ENCODE results near the gene TXNRD2. TPM values are rescaled to one million over a fixed set of nuclear protein-coding genes. Genes with fewer than 3 reads are reported as not detected.

Gene TXNRD2
- total RNA-seq = 28.7 and 34.3 TPM in 2 replicates
- polyA plus RNA-seq (2012) = 43.6 TPM

DNA sequence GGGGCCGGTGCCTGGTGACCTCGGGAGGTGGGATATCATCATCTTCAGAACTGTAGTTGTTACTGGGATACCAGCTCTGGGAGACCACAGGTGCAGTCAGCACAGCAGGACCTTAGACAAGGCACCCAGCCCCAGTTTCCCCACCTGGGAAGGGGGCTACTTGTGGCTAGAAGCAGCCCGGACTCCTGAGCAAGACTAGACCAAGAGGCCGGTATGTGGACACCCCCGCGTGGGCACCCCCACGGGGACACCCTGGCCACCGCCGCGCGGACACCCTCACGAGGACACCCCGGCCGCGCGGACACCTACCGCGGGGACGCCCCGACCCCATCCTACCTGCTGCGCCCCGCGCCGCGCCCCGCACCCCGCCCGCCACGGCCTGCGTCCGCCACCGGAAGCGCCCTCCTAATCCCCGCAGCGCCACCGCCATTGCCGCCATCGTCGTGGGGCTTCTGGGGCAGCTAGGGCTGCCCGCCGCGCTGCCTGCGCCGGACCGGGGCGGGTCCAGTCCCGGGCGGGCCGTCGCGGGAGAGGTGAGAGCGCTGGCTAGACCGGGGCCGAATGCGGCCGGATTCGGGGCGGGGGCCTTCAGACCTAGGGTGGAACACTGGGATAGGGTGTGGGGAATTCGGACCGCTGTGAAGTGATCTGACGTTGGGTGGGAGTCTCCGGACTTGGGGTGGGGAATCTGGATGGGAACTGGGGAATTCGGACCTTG is at the start of gene TXNRD2, which contains the start of gene COMT:
TSS of gene TXNRD2 (minus strand) at position 454 of the 718 bp plus-strand sequence. CDS start at position 439, 15 bp downstream.
TSS of gene COMT (plus strand) at position 408 of the 718 bp plus-strand sequence. CDS start 20,755 bp downstream, outside the sequence.
- peak; percentile 76 for DNase-seq (ENCODE audit: low read depth)

DNA sequence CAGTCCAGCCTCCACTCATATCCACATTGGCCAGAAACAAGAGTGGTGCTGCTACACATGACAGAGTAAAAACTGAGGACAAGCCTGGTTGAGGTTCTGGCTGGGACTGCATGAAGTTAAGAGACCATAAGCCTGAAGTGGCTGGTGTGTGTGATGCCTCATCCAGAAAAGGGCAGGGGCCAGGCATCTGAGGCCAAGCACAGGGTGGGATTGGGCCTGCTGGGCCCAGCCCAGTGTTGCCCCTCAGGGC is 49.7 kb upstream of the TXNRD2 start:
- DNase-seq (ENCODE audit: low read depth) = no peak

DNA sequence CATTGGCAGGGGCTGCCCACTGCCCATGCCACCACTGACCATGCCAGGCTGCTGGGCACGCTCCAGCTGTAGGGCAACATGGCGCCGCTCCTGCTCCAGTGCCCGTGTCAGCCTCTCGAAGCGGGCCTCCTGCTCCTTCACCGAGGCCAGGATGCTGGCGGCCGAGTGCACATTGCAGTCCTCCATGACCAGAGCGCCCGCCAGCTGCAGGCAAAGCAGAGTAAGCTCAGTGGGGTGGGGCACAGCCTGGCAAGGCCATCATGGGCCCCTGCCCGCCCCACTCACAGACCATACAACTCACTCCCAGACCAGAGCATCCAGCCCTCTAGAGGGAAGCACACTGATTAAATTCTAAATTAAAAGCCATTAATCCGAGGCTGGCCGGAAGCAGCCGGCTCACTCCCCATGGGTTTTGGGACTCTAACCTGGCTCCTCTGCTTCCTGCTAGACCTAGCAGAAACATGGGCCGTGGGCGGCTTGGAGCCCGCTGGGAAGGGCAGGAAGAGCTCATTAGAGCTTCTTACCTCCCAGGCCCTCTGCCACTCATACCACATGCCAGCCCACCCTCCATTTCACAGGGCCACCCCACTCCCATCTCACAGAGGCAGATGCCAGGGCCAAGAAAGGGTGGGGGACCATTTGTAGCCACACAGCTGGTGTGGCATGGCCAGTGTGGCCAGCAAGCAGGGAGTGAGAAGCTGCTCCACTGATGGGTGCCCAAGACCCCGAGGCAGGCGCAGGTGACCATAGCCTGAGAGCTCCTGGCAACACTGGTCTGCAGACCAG is 49.2 kb upstream of the TXNRD2 start:
- no peak for DNase-seq (ENCODE audit: low read depth)

DNA sequence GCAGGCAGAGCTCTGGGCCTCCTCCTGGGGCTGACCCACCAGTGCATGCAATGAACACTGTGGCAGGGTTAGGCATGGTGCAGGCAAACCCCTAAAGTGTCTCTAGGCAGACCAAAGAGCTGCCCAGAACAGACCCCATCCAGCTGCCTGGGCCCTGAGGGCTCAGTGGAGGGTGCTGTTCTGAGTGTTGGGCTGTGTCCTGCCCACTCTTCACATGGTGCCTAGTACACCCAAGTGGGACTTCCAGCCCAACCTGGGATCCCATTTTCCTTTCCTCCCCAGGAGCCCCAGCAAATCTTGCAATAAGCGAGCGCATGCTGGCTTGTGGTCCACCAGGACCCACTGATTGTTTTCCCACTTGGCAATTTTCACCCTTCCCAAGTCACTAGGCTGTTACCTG is 48.6 kb upstream of the TXNRD2 start:
- DNase-seq (ENCODE audit: low read depth) = no peak

DNA sequence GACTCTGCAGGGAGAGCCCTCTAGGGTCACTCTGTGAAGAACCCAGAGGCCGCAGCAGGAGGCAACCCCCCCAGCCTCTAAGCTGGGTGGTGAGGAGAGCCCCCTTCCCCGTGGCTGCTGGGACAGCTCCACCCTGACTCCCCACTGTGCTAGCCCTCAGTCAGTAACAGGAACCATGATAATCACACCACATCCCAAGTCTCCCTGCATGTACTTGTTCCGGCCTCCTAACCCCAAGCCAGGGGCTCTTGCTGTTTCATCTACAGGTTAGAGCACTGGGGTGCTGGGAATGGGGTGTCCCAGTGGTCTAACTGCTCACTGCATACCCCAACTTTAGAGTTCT is 48.1 kb upstream of the TXNRD2 start:
- DNase-seq (ENCODE audit: low read depth) = no peak

DNA sequence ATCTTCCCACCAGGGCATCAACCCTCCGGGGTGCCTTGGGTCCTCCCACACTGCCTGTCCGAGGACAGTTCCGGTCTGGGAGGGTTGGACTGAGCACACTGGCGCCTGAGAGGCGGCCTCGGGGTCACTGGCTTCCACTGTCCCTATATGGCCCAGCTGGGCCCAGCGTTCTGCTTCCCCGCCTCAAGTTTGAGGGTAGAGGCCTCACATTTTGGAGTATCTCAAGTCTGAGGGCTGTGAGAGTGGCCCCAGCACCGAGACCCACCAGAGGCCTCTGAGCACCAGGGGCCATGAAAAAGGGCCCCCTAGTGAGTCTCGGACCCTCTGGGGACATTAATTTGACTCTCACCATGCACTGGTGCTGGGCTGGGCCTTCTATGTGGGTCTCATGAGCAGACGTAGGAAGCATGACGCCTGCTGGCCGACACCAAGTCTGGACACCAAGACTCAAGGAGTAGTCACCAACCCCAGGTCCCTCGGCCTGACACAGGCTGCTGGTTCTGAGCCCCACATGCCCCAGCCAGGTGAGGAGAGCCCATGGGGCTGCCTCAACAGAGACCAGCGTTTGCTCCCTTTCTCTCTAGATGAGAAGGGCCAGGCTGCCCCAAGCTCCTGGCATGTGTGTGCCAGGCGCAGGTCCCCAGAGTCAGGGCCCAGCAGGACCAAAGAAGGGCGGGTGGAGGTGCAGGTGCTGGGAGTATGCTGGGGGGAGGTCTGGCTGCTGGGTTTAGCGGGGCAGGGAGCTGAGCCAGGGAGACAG is 47.5 kb upstream of the TXNRD2 start:
- DNase-seq (ENCODE audit: low read depth) = no peak

- DNase-seq (ENCODE audit: low read depth) = no peak
Measured at GRCh38 chr22:19988331-19988808, 46.8 kb upstream of the TXNRD2 start.

DNA sequence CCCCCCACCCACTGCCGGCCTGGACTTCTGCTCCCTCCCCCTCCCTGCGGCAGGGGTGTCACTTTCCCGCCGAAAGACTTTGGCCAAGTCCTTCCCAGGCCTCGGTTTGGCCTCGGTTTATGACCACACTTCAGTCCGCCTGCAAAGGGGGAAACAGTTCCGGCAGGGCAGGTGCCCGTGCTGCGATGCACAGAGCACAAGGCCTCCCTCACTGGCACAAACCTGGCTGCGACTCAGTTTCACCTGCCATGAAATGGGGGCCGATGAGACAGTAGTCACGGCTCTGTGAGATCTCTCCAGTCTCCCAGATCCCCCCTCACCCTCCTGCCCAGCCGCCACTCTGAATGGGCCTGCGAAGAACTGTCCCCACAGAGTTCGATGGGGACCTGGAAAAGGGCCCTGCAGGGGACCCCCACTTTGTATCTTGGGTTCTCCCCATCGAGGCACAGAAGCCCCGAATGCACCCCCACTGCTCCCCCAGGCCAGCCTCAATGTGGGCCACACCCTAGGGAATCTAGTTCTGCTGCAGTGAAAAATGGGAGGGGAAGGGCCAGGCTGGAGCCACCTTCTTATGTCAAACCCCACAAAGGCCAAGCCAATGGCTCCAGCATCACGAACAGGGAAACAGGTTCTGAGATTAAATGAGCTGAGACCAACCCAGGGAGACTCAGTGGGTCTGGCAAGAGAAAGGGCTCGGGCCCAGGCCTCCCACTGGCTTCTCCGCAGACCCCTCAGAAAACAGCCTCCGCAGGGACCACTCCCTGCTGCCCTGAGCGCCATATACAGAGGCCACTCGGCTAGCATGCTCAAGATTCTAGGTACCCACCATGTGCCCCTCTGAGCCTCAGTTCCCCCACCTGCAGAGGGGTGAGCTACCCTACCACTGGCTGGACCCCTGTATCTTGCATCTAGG is 46.0 kb upstream of the TXNRD2 start:
- DNase-seq (ENCODE audit: low read depth) = no peak

GRCh38 chr22:19986410-19987341 is 45.1 kb upstream of the TXNRD2 start:
- DNase-seq (ENCODE audit: low read depth) = peak; percentile 68

GRCh38 chr22:19986011-19986409 is 44.4 kb upstream of the TXNRD2 start:
- DNase-seq (ENCODE audit: low read depth) = no peak

DNA sequence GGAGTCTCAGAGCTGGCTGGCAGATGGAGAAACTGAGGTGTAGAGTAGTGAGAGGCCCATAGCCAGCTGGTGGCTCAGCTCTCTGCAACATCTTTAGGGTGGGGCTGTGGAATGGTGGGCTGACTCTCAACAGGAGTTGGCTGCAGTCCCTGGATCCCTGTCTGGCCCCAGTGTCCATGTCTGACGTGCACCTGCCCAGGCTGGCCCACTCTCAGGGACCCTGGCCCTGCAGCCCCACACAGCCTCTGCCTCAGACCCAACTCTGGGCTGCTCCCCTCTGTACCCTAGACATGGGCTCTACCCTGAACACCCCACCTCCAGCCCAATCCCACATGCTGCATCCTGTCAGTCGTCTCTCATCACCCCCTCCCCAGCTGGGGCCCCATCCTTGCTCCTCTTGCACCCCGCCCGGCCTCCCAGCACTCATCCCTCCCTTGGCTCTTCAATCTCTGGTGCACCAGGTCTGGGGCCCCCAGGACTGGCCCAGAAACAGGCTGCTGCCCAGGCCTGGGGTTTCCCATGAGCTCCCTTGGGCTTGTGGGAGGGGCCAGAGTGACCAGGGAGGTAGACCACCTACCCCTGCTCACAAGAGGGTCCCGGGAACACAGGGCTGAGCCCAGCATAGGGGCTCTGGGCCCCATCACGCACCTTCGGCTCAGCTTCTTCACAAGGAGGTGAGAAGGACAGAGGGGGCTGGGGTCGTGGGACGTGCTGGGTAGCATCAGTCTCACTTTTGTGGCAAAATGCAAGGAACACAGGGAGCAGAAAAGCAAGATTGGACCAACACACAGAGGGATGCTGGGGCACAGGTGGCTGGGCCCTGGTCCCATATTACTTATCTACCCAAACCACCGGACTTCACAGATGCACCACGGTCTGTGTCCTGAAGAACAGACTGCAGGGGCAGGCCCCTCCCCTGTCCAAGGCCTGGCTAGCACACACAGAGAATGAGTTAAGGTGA is 43.5 kb upstream of the TXNRD2 start:
- no peak for DNase-seq (ENCODE audit: low read depth)

GRCh38 chr22:19984201-19984753 is 42.7 kb upstream of the TXNRD2 start:
- DNase-seq (ENCODE audit: low read depth) = peak; percentile 83

GRCh38 chr22:19983741-19984140 is 42.1 kb upstream of the TXNRD2 start:
- no peak for DNase-seq (ENCODE audit: low read depth)

- DNase-seq (ENCODE audit: low read depth) = no peak
Measured at GRCh38 chr22:19982991-19983578, 41.5 kb upstream of the TXNRD2 start.

- no peak for DNase-seq (ENCODE audit: low read depth)
Measured at GRCh38 chr22:19981961-19982920, 40.6 kb upstream of the TXNRD2 start.

GRCh38 chr22:19981171-19981960 is 39.7 kb upstream of the TXNRD2 start:
- no peak for DNase-seq (ENCODE audit: low read depth)

Measured in myocyte (in vitro differentiated cells).